Uterus (tissue), 2 donors: Measurements from ENCODE around the gene UBE2E3.

Source experiments
- POLR2A ChIP-seq, 2 donors: fragments of 450-650 bp; IDR thresholded peaks; one replicate each; pipeline ENCODE4 v1.6.1; 2016; ENCODE audit warnings: antibody characterized with exemption in 2 of 2, mild to moderate bottlenecking in 1 of 2, moderate library complexity in 1 of 2
- TF ChIP-seq, protein P1 (sequence below), 4 experiments: fragments of 200-600 bp in 2 of 4; fragments of 450-650 bp in 2 of 4; sonication (generic) in 2 of 4; IDR thresholded peaks; one replicate each; pipeline ENCODE4 v1.5.1; 2016 to 2019; ENCODE audit warnings: antibody characterized with exemption in 4 of 4, mild to moderate bottlenecking in 2 of 4, moderate library complexity in 1 of 4

GRCh38 chr2:181066333-181066732, 85.9 kb downstream of the UBE2E3 start:
- TF ChIP-seq, protein P1, sequence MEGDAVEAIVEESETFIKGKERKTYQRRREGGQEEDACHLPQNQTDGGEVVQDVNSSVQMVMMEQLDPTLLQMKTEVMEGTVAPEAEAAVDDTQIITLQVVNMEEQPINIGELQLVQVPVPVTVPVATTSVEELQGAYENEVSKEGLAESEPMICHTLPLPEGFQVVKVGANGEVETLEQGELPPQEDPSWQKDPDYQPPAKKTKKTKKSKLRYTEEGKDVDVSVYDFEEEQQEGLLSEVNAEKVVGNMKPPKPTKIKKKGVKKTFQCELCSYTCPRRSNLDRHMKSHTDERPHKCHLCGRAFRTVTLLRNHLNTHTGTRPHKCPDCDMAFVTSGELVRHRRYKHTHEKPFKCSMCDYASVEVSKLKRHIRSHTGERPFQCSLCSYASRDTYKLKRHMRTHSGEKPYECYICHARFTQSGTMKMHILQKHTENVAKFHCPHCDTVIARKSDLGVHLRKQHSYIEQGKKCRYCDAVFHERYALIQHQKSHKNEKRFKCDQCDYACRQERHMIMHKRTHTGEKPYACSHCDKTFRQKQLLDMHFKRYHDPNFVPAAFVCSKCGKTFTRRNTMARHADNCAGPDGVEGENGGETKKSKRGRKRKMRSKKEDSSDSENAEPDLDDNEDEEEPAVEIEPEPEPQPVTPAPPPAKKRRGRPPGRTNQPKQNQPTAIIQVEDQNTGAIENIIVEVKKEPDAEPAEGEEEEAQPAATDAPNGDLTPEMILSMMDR (IDR thresholded peaks at IDR 0.05), result no peak
- no peak for TF ChIP-seq POLR2A (IDR thresholded peaks at IDR 0.05)
